H1 (cell line): Measurements from ENCODE around the gene ITPR1. TPM values are rescaled to one million over a fixed set of nuclear protein-coding genes. Genes with fewer than 3 reads are reported as not detected.

ENCODE experiments used
- CTCF ChIA-PET: fragments of 300-600 bp; sonication (Branson Sonifier 250); formaldehyde crosslinking; loops from one replicate; lab custom pipeline; 2021; ENCODE audit not compliant: partially characterized antibody; lab: Charles Lee
- POLR2A ChIA-PET: fragments of 300-600 bp; sonication (Branson Sonifier 250); formaldehyde crosslinking; loops from one replicate; lab custom pipeline; 2021; ENCODE audit warnings: inconsistent platforms; ENCODE audit not compliant: partially characterized antibody; lab: Charles Lee
- DNase-seq, 2 experiments: peaks; one replicate each; pipeline versions ENCODE4 v3.0.0 to v3.0.0-alpha.2; 2010 to 2022; ENCODE audit warnings: low spot score in 2 of 2, low read depth in 1 of 2, mixed read lengths in 1 of 2
- FAIRE-seq: peaks from 2 replicates; lab custom pipeline; 2011; peaks lifted over from hg19 to GRCh38; lab: Jason Lieb, UNC
- H2AFZ ChIP-seq: 2 replicates; pipeline ENCODE4 v1.8.1; 2012; ENCODE audit warnings: low read length, inconsistent platforms
- H2AK5ac ChIP-seq: 2 replicates; pipeline ENCODE4 v1.6.1; 2013; ENCODE audit warnings: low read depth, low read length
- H2BK120ac ChIP-seq: replicated peaks from 2 replicates; pipeline ENCODE3; 2013; ENCODE audit warnings: low read depth, low read length, inconsistent platforms
- H2BK12ac ChIP-seq: 2 replicates; pipeline ENCODE4 v1.6.1; 2013; ENCODE audit warnings: low read depth, low read length
- H2BK15ac ChIP-seq: 2 replicates; pipeline ENCODE4 v1.6.1; 2013; ENCODE audit warnings: low read length
- H2BK20ac ChIP-seq: 2 replicates; pipeline ENCODE4 v1.6.1; 2013; ENCODE audit warnings: low read length
- H2BK5ac ChIP-seq: 2 replicates; pipeline ENCODE4 v1.6.1; 2013; ENCODE audit warnings: low read depth, low read length
- H3K14ac ChIP-seq: 2 replicates; pipeline ENCODE4 v1.6.1; 2013; ENCODE audit warnings: inconsistent platforms; ENCODE audit not compliant: insufficient read length
- H3K18ac ChIP-seq: 2 replicates; pipeline ENCODE4 v1.6.1; 2013; ENCODE audit warnings: low read length; ENCODE audit errors: extremely low read depth
- H3K23ac ChIP-seq: 2 replicates; pipeline ENCODE4 v1.6.1; 2013; ENCODE audit warnings: inconsistent platforms; ENCODE audit not compliant: insufficient read length
- H3K23me2 ChIP-seq: 2 replicates; pipeline ENCODE4 v1.6.1; 2013; ENCODE audit warnings: low read depth, low read length
- H3K27ac ChIP-seq: 2 replicates; pipeline ENCODE4 v1.6.1; 2011; ENCODE audit warnings: low read depth, low read length, inconsistent platforms
- H3K27me3 ChIP-seq, 4 experiments: replicated peaks in 1 of 4; 1 replicate in 1 of 4; 2 replicates in 3 of 4; pipeline versions ENCODE4 v1.6.1 to v1.8.1; 2011 to 2013; ENCODE audit warnings: low read length in 3 of 4, mild to moderate bottlenecking in 3 of 4, inconsistent platforms in 2 of 4, mixed read lengths in 2 of 4, moderate library complexity in 1 of 4; ENCODE audit not compliant: control insufficient read depth in 3 of 4, insufficient read depth in 3 of 4; ENCODE audit errors: extremely low read depth in 1 of 4
- H3K36me3 ChIP-seq, 4 experiments: 2 replicates each; pipeline versions ENCODE4 v1.6.1 to v1.8.1; 2011 to 2013; ENCODE audit warnings: mild to moderate bottlenecking in 4 of 4, low read length in 3 of 4, moderate library complexity in 2 of 4, control low read depth in 1 of 4, inconsistent platforms in 1 of 4; ENCODE audit not compliant: insufficient read depth in 4 of 4, control insufficient read depth in 2 of 4
- H3K4ac ChIP-seq: replicated peaks from 2 replicates; pipeline ENCODE3; 2013; ENCODE audit warnings: low read length, low read depth, mixed read lengths, inconsistent platforms; ENCODE audit not compliant: insufficient read length
- H3K4me1 ChIP-seq, 4 experiments: replicated peaks in 1 of 4; 1 replicate in 1 of 4; 2 replicates in 3 of 4; pipeline versions ENCODE4 v1.6.1 to v1.8.1; 2011 to 2013; ENCODE audit warnings: low read length in 3 of 4, inconsistent platforms in 2 of 4, mixed read lengths in 1 of 4; ENCODE audit not compliant: insufficient read depth in 4 of 4, control insufficient read depth in 3 of 4
- H3K4me2 ChIP-seq, 2 experiments: 2 replicates each; pipeline versions ENCODE4 v1.6.1 to v1.8.1; 2011 to 2013; ENCODE audit warnings: low read depth in 2 of 2, low read length in 2 of 2, control low read depth in 1 of 2, inconsistent platforms in 1 of 2, mild to moderate bottlenecking in 1 of 2; ENCODE audit not compliant: insufficient read depth in 1 of 2
- H3K4me3 ChIP-seq, 4 experiments: fragments of 200-600, 300-600 bp in 1 of 4; sonication (generic), shearing (Covaris generic), sonication (Bioruptor Twin) in 1 of 4; 2 replicates each; pipeline versions ENCODE4 v1.5.1 to v1.8.1; 2011 to 2016; ENCODE audit warnings: low read length in 4 of 4, low read depth in 3 of 4, control low read depth in 2 of 4, inconsistent platforms in 2 of 4, mild to moderate bottlenecking in 2 of 4, mixed read lengths in 1 of 4, moderate library complexity in 1 of 4; ENCODE audit not compliant: insufficient read depth in 2 of 4; ENCODE audit errors: extremely low read depth in 1 of 4
- H3K56ac ChIP-seq: replicated peaks from 2 replicates; pipeline ENCODE3; 2013; ENCODE audit warnings: low read depth, mild to moderate bottlenecking, mixed read lengths, low read length, inconsistent platforms; ENCODE audit not compliant: insufficient read length
- H3K79me1 ChIP-seq: 2 replicates; pipeline ENCODE4 v1.6.1; 2013; ENCODE audit warnings: low read depth, low read length, control low read depth
- H3K79me2 ChIP-seq, 2 experiments: 2 replicates each; pipeline versions ENCODE4 v1.6.1 to v1.8.1; 2012 to 2013; ENCODE audit warnings: low read length in 2 of 2, mild to moderate bottlenecking in 2 of 2, inconsistent platforms in 1 of 2; ENCODE audit not compliant: insufficient read depth in 2 of 2, control insufficient read depth in 1 of 2
- H3K9ac ChIP-seq, 4 experiments: replicated peaks in 1 of 4; 1 replicate in 1 of 4; 2 replicates in 3 of 4; pipeline versions ENCODE4 v1.6.1 to v1.8.1; 2011 to 2013; ENCODE audit warnings: low read depth in 3 of 4, low read length in 3 of 4, control low read depth in 2 of 4, mild to moderate bottlenecking in 2 of 4, moderate library complexity in 2 of 4, inconsistent platforms in 1 of 4; ENCODE audit errors: extremely low read depth in 1 of 4
- H3K9me3 ChIP-seq, 2 experiments: 2 replicates each; pipeline versions ENCODE4 v1.6.1 to v1.8.1; 2012 to 2013; ENCODE audit warnings: mild to moderate bottlenecking in 2 of 2, moderate library complexity in 2 of 2, control low read depth in 1 of 2, inconsistent platforms in 1 of 2, low read depth in 1 of 2, low read length in 1 of 2, mixed read lengths in 1 of 2; ENCODE audit not compliant: insufficient read depth in 2 of 2
- H4K20me1 ChIP-seq, 2 experiments: replicated peaks in 1 of 2; 2 replicates each; pipeline versions ENCODE3 to v1.8.1; 2011 to 2013; ENCODE audit warnings: inconsistent platforms in 2 of 2, low read length in 2 of 2, mild to moderate bottlenecking in 1 of 2; ENCODE audit not compliant: insufficient read depth in 2 of 2, control insufficient read depth in 1 of 2
- H4K5ac ChIP-seq: 2 replicates; pipeline ENCODE4 v1.6.1; 2013; ENCODE audit warnings: low read length, low read depth, mixed read lengths, inconsistent platforms; ENCODE audit not compliant: insufficient read length
- H4K8ac ChIP-seq: 2 replicates; pipeline ENCODE4 v1.8.0; 2013; ENCODE audit warnings: mild to moderate bottlenecking, moderate library complexity, low read length, inconsistent platforms; ENCODE audit not compliant: insufficient read depth; ENCODE audit errors: extremely low read depth
- H4K91ac ChIP-seq: replicated peaks from 2 replicates; pipeline ENCODE3; 2013; ENCODE audit warnings: low read length, mixed read lengths, inconsistent platforms; ENCODE audit not compliant: insufficient read length
- ATF2 ChIP-seq: IDR thresholded peaks from 2 replicates; pipeline ENCODE4 v1.6.1; 2012; ENCODE audit warnings: low read length, inconsistent platforms
- CHD2 ChIP-seq: IDR thresholded peaks from 2 replicates; pipeline ENCODE4 v1.6.1; 2012; ENCODE audit warnings: low read length, improper control_type of control experiment
- GTF2F1 ChIP-seq: IDR thresholded peaks from 2 replicates; pipeline ENCODE4 v1.6.1; 2012; ENCODE audit warnings: low read depth, low read length, improper control_type of control experiment, borderline replicate concordance
- POU5F1 ChIP-seq: IDR thresholded peaks from 2 replicates; pipeline ENCODE4 v1.6.1; 2011; ENCODE audit warnings: low read depth, mild to moderate bottlenecking, low read length, moderate library complexity
- RXRA ChIP-seq: IDR thresholded peaks from 2 replicates; pipeline ENCODE4 v1.6.1; 2011; ENCODE audit warnings: low read depth, mild to moderate bottlenecking, low read length, moderate library complexity; ENCODE audit not compliant: insufficient read depth
- TBP ChIP-seq: IDR thresholded peaks from 2 replicates; pipeline ENCODE4 v1.6.1; 2011; ENCODE audit warnings: low read depth, low read length, improper control_type of control experiment
- WGBS, 2 experiments: shearing (Covaris generic) in 1 of 2; methylation state at CpG; one replicate each; pipeline versions ENCODE4 v1.1.6 to v1.1.7; 2013 to 2015; ENCODE audit warnings: low lambda C conversion rate in 2 of 2, mixed read lengths in 2 of 2, inconsistent platforms in 1 of 2, low coverage in 1 of 2, missing lambda C conversion rate in 1 of 2; ENCODE audit not compliant: insufficient replicate concordance in 2 of 2, insufficient coverage in 1 of 2, insufficient read length in 1 of 2; ENCODE audit errors: extremely low coverage in 1 of 2, missing lambda C conversion rate in 1 of 2; 5-methylcytosine and 5-hydroxymethylcytosine counted together
- long read RNA-seq, 2 experiments: library from RNA in 1 of 2; library from capped mRNA in 1 of 2; stranded (forward); transcript quantifications; one replicate each; pipeline ENCODE4 v2.0.0, GENCODE V29; 2021; ENCODE audit warnings: inconsistent platforms in 1 of 2
- polyA minus RNA-seq, 3 experiments: library from RNA; depleted of rRNA, polyadenylated mRNA; stranded (reverse); fragments of >200 nt; gene quantifications; 1 replicate in 2 of 3; 2 replicates in 1 of 3; pipeline ENCODE4 v1.2.3, GENCODE V29; 2011
- polyA plus RNA-seq, 7 experiments: library from polyadenylated mRNA; depleted of rRNA in 3 of 7; stranded (reverse) in 5 of 7; unstranded in 2 of 7; fragments of >200 nt in 5 of 7; fragments of 200-250 nt in 2 of 7; gene quantifications; 1 replicate in 5 of 7; 2 replicates in 1 of 7; 4 replicates in 1 of 7; pipeline versions ENCODE4 v1.2.1 to v1.2.3, GENCODE V29; 2011 to 2013; ENCODE audit warnings: missing spikeins in 2 of 7, mixed read lengths in 2 of 7
- total RNA-seq: library from RNA; stranded (reverse); fragmentation: NEBNext Ultra II Directional; extraction: Animal tissue kit (Norgen Biotek cat#: 25700); gene quantifications from 2 replicates; pipeline ENCODE4 v1.2.1, GENCODE V29; 2021

ITPR1 gene
- total RNA-seq (11.5 and 16.3 TPM in 2 replicates), polyA plus RNA-seq (2011; rRNA removed) (2.0 and 2.5 TPM in 2 replicates), polyA minus RNA-seq (2011; rRNA and poly(A)+ RNA removed) (21.2 and 23.3 TPM in 2 replicates)
- 3.3 TPM for polyA plus RNA-seq (2011; cell fraction: cytosol; rRNA removed)
- 9.5 TPM for polyA plus RNA-seq (2011; cell fraction: nucleus; rRNA removed)
- 3.1 to 7.3 TPM (median 4.0 TPM) in 4 replicates for polyA plus RNA-seq (2012, experiment 1 of 2)
- polyA plus RNA-seq (2012, experiment 2 of 2) = 0.64 TPM
- polyA plus RNA-seq (2013, experiment 1 of 2) = 4.2 TPM
- polyA plus RNA-seq (2013, experiment 2 of 2) = 3.5 TPM
- 12.2 TPM for polyA minus RNA-seq (2011; cell fraction: cytosol; rRNA and poly(A)+ RNA removed)
- 63.0 TPM for polyA minus RNA-seq (2011; cell fraction: nucleus; rRNA and poly(A)+ RNA removed)
- long read RNA-seq, experiment 1, partial matches to known transcripts = 1 of 4 reads
- long read RNA-seq, experiment 1, other reads (novel, unspliced or antisense) = 3 of 4 reads
- long read RNA-seq, experiment 2 = 0 reads

GRCh38 chr3:4493014-4493940 is at the start of gene ITPR1:
Gene ITPR1, plus strand, starts transcription at chr3:4493348. Its CDS starts 23,144 bp downstream, at chr3:4516492.
- no peak within 1 kb of the TSS for H3K23ac ChIP-seq
- peaks cover 0 to 3% (median 0%) of the 10 kb centered on the region in 4 experiments; a peak in 3 of 7 replicates for H3K4me1 ChIP-seq
- H4K20me1 ChIP-seq = peaks cover 0 to 1% of the 10 kb centered on the region in 2 experiments
- H3K79me2 ChIP-seq = no peaks in the 10 kb centered on the region
- H4K5ac ChIP-seq = peak within 1 kb of the TSS; percentile 76
- peaks cover 8% of the 10 kb centered on the region; the same call in 1 of the 2 replicates for H3K23me2 ChIP-seq
- ChIA-PET POLR2A (interaction anchor here (0.6 to 4.6 kb wide), 57 partner anchors 7 to 694 kb away, joined by 3 to 91 read pairs (median 5); partner anchors contain the start of genes LRRN1 and SUMF1), CTCF (interaction anchor here (0.6 to 7.1 kb wide), 12 partner anchors 9 to 1113 kb away, joined by 3 to 34 read pairs (median 4); no protein-coding TSS in a partner anchor)
- no peak within 1 kb of the TSS for H3K4ac ChIP-seq
- H2AFZ ChIP-seq = peak within 1 kb of the TSS; percentile 82
- DNase-seq (peak; percentile 98 to 99), FAIRE-seq (no peak)
- H2BK120ac ChIP-seq = peak within 1 kb of the TSS; percentile 1
- no peak within 1 kb of the TSS for H2AK5ac ChIP-seq
- H3K18ac ChIP-seq = peak within 1 kb of the TSS; percentile 88
- no peaks in the 10 kb centered on the region for H3K79me1 ChIP-seq
- no peak within 1 kb of the TSS for H2BK12ac ChIP-seq
- H3K56ac ChIP-seq = peak within 1 kb of the TSS; percentile 32
- peak within 1 kb of the TSS; percentile 31 to 68 (median 50) for H3K9ac ChIP-seq
- peak within 1 kb of the TSS; percentile 81 to 93 for H3K4me2 ChIP-seq
- H3K4me3 ChIP-seq = peak within 1 kb of the TSS; percentile 62 to 88 (median 72)
- H4K8ac ChIP-seq = peak within 1 kb of the TSS; percentile 45
- H2BK5ac ChIP-seq = peak within 1 kb of the TSS; percentile 86; the same call in 1 of the 2 replicates
- H3K9me3 ChIP-seq = no peaks in the 10 kb centered on the region
- peaks cover 0 to 11% (median 5%) of the 10 kb centered on the region in 4 experiments; a peak in 5 of 7 replicates for H3K27me3 ChIP-seq
- no peak within 1 kb of the TSS for H3K14ac ChIP-seq
- no peak within 1 kb of the TSS for H2BK20ac ChIP-seq
- no peak within 1 kb of the TSS for H4K91ac ChIP-seq
- WGBS, 2 experiments = 4% methylated on average over 29 of the region's 47 CpGs; no CpG with 5 or more reads in 1 of the 2 experiments
- H2BK15ac ChIP-seq = peak within 1 kb of the TSS; percentile 50; the same call in 1 of the 2 replicates
- H3K36me3 ChIP-seq = no peaks in the 10 kb centered on the region
- H3K27ac ChIP-seq = peak within 1 kb of the TSS; percentile 56; the same call in 1 of the 2 replicates
- peak; percentile 82 for TF ChIP-seq GTF2F1
- no peak for TF ChIP-seq RXRA
- no peak for TF ChIP-seq POU5F1
- TF ChIP-seq TBP = peak; percentile 99
- peak; percentile 52; the same call in 1 of the 2 replicates for TF ChIP-seq CHD2
- TF ChIP-seq ATF2 = no peak
